HG03060 (cell line): ENCODE measurements around the gene FBN2.

Experiments
- ATAC-seq: cut with Tn5 transposase; IDR thresholded peaks from one replicate; pipeline ENCODE4 v1.9.1; 2021; ENCODE audit warnings: low read depth, moderate number of reproducible peaks; ENCODE audit not compliant: unreplicated experiment

The FBN2 gene

GRCh38 chr5:128264564-128265360 is 273.3 kb downstream of the FBN2 start:
- no peak for ATAC-seq

- no peak for ATAC-seq
These were observed 274.7 kb downstream of the FBN2 start for GRCh38 chr5:128263357-128263756.

DNA sequence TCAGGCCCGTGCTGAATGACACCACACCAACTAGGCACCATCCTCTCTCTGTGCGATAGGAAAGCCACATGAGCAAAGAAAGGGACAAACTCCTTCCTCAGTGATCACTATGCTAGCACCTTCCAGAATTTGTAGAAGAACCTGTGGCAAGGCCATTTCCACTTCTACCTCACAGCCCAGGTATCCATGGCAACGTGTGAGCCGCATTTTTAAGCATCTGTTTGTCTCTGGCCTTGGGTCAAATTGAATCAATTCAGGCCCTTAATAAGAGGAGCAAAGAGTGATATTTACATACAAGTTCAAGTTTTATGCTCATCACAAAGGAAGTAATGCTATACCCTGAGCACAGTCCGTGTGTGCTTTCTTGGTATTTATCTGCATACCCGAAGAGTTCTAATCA is 275.1 kb downstream of the FBN2 start:
- ATAC-seq = no peak

- no peak for ATAC-seq
These were observed 278.4 kb downstream of the FBN2 start for GRCh38 chr5:128259607-128260021.

DNA sequence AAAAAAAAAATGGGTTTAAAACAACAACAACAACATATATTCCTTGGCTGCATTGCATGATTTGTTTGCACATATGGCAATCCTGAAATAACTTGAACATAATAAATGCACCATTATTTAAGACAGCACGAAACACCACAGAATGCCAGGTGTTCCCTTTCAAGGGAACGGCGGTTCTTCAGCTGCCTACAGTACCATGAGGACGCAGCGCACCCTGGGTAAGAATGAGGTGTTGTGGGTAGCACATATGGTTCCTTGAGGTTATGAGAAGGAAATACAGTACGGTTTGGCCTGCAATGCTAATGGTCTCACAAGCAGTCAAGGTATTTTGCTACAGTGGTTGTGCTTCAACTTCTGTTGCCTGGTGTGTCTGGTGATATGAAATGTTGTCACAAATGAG is 279.7 kb downstream of the FBN2 start:
- no peak for ATAC-seq

DNA sequence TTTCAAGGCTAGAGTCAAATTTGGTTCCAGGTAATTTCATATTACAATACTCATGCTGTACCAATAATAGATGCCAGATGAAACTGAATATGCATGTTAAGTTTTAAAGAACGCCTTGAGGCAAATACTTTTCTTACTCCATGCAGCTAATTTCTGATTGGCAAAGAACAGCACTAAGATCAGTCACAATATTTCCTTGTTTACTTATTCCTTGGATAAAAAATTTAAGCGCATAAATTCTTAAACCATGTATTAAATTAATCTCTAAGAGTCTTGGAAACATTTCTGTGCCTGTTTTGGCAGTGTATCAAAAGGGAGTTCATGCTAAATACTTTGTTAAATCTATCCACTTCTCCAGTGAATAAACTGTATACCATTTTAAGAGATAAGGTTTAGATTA is 281.0 kb downstream of the FBN2 start:
- no peak for ATAC-seq

GRCh38 chr5:128254789-128255188 is 283.3 kb downstream of the FBN2 start:
- no peak for ATAC-seq

DNA sequence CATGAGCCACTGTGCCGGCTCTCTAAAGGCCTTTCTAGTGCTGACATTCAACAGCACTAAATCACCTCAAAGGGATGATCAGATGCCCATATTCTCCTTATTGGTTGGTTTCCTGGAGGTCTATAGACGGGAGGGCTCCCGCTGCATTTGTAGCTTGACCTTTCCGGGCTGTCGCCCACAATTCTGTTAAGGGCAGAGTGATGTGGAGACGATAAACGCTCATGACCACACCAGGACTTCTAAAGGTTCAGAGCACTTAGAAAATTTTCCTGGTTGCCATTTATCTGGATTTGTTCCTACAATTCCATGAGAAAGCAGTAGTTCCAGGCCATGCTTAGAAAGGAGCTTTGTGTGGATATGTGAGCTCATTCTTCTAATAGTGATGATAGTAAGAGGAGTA is 284.2 kb downstream of the FBN2 start:
- no peak for ATAC-seq

DNA sequence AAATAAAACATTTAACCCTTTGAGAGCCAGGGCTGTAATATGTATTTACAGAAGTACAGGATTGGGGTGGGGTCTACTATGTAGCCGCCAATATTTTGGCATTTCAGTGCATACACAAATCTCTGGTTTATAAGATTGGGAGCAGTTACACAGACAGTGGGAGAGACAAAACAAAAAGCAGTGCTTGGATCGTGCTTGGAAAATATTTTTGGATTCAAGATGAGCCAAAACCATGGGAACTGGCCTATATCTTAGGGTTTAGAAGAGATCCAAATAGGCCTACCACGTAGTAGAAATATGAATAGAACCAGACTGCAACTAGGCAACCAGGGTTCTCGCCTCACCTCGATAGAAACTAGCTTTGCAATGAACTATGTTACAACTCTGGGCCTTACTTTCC is 284.9 kb downstream of the FBN2 start:
- no peak for ATAC-seq

GRCh38 chr5:128252756-128253155 is 285.3 kb downstream of the FBN2 start:
- no peak for ATAC-seq

DNA sequence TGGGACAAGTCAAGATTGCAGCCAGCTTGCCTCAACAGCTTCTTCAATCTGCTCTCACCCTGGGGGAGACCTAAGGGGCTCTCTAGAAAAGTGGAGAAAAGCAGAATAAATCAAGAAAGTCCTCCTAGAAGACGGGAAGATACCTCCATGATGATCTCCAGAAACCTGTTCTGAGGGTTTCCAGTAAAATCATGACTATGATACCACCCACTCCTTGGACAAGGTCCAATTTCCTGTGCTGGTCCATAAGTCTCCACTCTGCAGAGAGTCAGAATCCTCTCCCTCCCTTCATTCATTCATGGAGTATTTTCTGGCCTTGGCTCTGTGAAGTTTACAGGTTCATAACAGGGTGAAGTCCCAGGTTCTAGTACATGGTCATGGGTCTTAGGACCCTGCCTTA is 285.8 kb downstream of the FBN2 start:
- no peak for ATAC-seq

GRCh38 chr5:128245974-128246373 is 292.1 kb downstream of the FBN2 start:
- ATAC-seq = no peak

DNA sequence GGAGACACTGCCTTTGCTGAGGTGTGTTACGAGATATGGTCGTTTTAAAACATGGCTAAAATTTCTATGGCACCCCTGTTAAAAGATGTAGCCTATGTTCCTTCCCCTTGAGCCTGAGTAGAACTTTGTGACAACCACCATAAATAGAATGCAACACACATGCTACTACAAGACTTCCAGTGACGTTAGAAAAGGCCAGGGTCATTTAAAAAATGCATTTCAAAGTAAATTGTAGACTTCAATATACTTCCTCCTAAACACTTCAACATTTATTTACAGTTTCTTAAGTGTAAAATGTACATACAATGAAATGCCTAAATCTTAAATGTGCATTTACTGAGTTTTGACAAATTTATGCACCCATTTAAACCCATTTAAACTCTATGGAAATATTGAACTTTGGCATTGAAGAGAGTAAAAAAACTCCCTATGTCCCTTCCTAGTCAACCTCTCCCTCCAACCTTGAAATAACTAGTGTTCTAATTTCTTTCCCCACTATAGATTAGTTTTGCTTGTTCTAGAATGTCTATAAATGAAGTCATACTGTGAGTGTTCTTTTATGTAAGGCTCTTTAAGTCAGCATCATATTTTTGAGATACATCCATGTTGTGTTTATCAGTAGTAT is 294.0 kb downstream of the FBN2 start:
- ATAC-seq = no peak

DNA sequence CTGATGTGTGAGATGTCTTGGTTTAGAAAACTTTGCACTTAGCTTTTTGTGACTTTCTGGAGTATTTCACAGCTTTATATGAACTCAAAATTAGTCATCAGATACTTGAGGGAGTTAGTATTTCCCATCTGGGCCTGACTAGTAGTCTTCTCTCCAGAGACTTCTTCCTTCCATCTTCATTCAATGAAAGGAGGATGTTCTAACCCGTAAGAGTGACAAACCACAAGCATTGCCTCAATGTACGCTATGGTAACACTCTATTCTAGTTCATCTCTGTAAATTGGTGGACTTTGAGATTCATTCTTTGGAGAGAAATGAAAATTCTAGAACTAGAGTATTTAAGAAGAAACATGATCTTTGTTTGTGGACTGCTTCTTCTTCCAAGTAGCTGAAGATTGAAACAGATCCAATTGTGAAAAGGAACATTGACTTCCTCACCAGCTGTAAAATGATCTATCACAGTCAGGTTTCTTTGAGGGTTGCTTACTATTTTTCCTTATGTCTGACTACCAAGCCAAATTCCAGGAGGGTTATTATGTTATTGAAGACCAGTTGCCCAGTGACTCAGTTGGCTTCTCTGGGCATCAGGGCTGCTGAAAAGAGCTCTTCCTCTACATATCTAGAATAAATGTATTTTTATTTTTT is 296.9 kb downstream of the FBN2 start:
- no peak for ATAC-seq

DNA sequence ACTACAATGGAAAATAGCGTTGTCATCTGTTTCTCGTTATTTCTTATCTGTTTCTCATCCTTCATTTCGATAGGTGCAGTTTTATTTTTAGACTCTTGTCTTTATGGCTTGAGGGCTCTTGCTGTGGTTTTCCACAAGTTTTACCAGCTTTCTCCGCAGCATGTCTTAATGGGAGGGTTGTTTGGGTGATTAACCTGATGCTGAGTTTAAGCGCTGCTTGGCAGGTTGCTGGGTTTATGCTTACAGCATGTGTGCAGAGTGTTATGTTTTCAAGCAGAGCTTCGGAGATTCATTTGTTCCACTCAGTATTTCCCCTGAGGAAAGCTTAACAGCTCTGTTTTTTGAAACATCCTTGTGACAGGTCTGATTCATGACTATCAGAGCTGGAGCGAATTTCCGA is 300.5 kb downstream of the FBN2 start:
- ATAC-seq = no peak

DNA sequence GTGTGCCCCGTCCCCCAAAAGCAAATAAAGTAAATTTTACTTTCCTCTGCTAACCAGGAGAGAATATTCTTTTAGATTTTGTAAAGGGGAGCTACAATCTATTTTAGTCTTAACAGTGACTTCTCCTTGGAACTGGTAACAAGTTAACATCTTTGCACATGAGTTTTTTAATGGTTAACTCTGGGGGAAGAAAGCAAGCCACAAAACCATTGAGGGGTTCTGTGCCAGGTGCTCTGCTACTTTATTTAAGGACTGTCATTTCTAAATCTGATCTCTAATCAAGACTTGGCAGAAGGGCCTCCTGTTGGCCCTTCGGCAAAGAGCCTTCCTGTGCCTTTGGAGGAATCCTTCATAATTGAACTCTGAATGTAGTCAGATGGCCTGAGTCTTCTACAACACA is 301.0 kb downstream of the FBN2 start:
- no peak for ATAC-seq

- ATAC-seq = no peak
These were observed 301.7 kb downstream of the FBN2 start for GRCh38 chr5:128236334-128236733.

- no peak for ATAC-seq
These were observed 303.0 kb downstream of the FBN2 start for GRCh38 chr5:128234928-128235641.

DNA sequence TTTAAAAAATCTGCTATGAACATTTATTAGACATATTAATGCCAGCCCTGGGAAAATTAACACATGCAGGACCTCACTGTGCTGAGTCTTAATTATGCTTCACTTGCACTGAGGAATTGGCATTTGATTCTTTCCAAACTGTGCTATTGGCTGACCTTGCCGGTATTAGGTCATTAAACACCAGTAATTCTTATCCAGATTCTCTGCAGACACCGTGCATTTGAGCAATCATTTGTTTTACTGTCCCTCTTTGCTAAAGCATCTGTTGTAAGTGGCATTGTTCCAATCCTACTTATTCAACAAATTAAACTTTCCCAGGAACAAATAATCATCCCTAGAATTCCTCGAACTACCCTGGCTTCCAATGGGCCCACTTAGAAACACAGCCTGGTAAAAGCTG is 309.5 kb downstream of the FBN2 start:
- ATAC-seq = no peak

GRCh38 chr5:128228008-128228407 is 310.0 kb downstream of the FBN2 start:
- ATAC-seq = no peak
